ENCODE data around the gene LRRC9.

The LRRC9 gene

DNA sequence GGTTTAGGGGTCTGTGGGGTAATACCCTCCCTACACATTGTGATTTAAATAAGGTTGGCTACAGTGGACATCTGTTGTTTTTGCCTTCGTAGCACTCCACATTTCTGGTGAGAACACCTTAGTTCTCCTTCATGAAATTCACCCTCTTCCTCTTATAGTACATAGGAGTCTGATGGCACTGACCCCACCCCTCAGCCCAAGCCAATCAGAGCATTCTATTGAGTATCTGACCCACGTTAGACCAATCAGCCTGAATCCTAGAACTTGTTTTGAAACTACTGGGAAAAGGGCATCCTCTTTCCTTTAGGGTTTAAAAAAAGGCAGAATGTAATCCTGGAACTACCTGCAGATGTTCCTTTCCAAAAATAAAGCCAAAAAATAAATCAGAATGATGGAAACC lies 15.8 kb upstream of the LRRC9 start:
- H3K4me2 ChIP-seq (ENCODE audit: low read length): no peak overlapping the region
- H3K79me1 ChIP-seq (ENCODE audit: low read length): no peaks in the 10 kb centered on the region
- WGBS (ENCODE audit: extremely low coverage, insufficient coverage, insufficient read length): no CpG with 5 or more reads among the region's 2 CpGs
- H3K27me3 ChIP-seq (ENCODE audit: insufficient read depth, low read length): no peaks in the 10 kb centered on the region
- no peak overlapping the region for H2BK12ac ChIP-seq (ENCODE audit: low read length)
- no peak overlapping the region for H4K12ac ChIP-seq (ENCODE audit: low read depth, low read length)
- no peak overlapping the region for H3K18ac ChIP-seq (ENCODE audit: low read length)
- no peaks in the 10 kb centered on the region for H3K4me1 ChIP-seq (ENCODE audit: control insufficient read depth in 1 of 2, insufficient read depth in 2 of 2, low read length in 2 of 2)
- H2AK5ac ChIP-seq (ENCODE audit: low read length): no peak overlapping the region
- no peak overlapping the region for H4K91ac ChIP-seq (ENCODE audit: low read depth, low read length)
- no peaks in the 10 kb centered on the region for H3K9me3 ChIP-seq (ENCODE audit: insufficient read depth, low read depth, low read length)
- H3K4ac ChIP-seq (ENCODE audit: low read depth, low read length): no peak overlapping the region
- no peaks in the 10 kb centered on the region for H3K79me2 ChIP-seq (ENCODE audit: control insufficient read depth, insufficient read depth, low read length, poor library complexity)
- H3K4me3 ChIP-seq (ENCODE audit: low read depth, low read length): no peak overlapping the region
- no peak overlapping the region for H3K27ac ChIP-seq (ENCODE audit: low read depth, low read length)
- no peak overlapping the region for H3K23ac ChIP-seq (ENCODE audit: low read length)
- DNase-seq: no peak
- H4K8ac ChIP-seq (ENCODE audit: low read depth, low read length): no peak overlapping the region
- H2BK120ac ChIP-seq (ENCODE audit: insufficient read depth, low read length, poor library complexity): no peak overlapping the region
- no peak overlapping the region for H2BK5ac ChIP-seq (ENCODE audit: low read depth, low read length, poor library complexity)
- no peak overlapping the region for H3K14ac ChIP-seq (ENCODE audit: low read length)
- no peak overlapping the region for H3K9ac ChIP-seq (ENCODE audit: low read length)
- no peak overlapping the region for H2AFZ ChIP-seq (ENCODE audit: insufficient read depth, low read length, poor library complexity)
- no peaks in the 10 kb centered on the region for H3K36me3 ChIP-seq (ENCODE audit: control insufficient read depth in 1 of 2, insufficient read depth in 2 of 2, low read length in 2 of 2)

DNA sequence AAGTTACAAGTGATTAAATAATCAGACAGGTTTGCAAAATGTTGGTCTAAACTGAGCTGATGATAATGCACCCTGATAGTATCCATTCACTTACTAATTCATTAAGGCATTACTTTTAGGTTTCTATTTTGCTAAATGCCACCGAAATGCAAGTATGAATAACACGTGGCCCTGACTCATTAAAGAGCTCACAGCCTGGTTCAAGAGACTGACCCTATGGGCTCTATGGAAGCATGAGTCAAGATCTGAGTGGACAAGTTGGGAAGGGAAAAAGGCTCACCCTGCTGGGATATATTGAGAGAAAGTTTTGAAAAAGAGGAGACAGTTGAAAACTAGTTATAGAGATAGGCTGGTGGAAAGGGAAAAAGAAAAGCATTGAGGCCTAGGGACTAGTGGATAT lies 14.8 kb upstream of the LRRC9 start:
- Histone ChIP-seq H2AFZ (ENCODE audit: insufficient read depth, low read length, poor library complexity) (no peak overlapping the region), H4K8ac (ENCODE audit: low read depth, low read length) (no peak overlapping the region), H3K23ac (ENCODE audit: low read length) (no peak overlapping the region), H3K4me1 (ENCODE audit: control insufficient read depth in 1 of 2, insufficient read depth in 2 of 2, low read length in 2 of 2) (no peaks in the 10 kb centered on the region), H2AK5ac (ENCODE audit: low read length) (no peak overlapping the region), H4K91ac (ENCODE audit: low read depth, low read length) (no peak overlapping the region), H3K36me3 (ENCODE audit: control insufficient read depth in 1 of 2, insufficient read depth in 2 of 2, low read length in 2 of 2) (no peaks in the 10 kb centered on the region), H2BK5ac (ENCODE audit: low read depth, low read length, poor library complexity) (no peak overlapping the region), H3K4ac (ENCODE audit: low read depth, low read length) (no peak overlapping the region), H3K4me3 (ENCODE audit: low read depth, low read length) (no peak overlapping the region), H2BK120ac (ENCODE audit: insufficient read depth, low read length, poor library complexity) (no peak overlapping the region), H3K27ac (ENCODE audit: low read depth, low read length) (no peak overlapping the region), H3K79me2 (ENCODE audit: control insufficient read depth, insufficient read depth, low read length, poor library complexity) (no peaks in the 10 kb centered on the region), H4K12ac (ENCODE audit: low read depth, low read length) (no peak overlapping the region), H3K18ac (ENCODE audit: low read length) (no peak overlapping the region), H2BK12ac (ENCODE audit: low read length) (no peak overlapping the region), H3K4me2 (ENCODE audit: low read length) (no peak overlapping the region), H3K9me3 (ENCODE audit: insufficient read depth, low read depth, low read length) (no peaks in the 10 kb centered on the region), H3K79me1 (ENCODE audit: low read length) (no peaks in the 10 kb centered on the region), H3K9ac (ENCODE audit: low read length) (no peak overlapping the region), H3K27me3 (ENCODE audit: insufficient read depth, low read length) (no peaks in the 10 kb centered on the region), H3K14ac (ENCODE audit: low read length) (no peak overlapping the region)
- WGBS (ENCODE audit: extremely low coverage, insufficient coverage, insufficient read length): no CpG with 5 or more reads among the region's 2 CpGs
- no peak for DNase-seq

DNA sequence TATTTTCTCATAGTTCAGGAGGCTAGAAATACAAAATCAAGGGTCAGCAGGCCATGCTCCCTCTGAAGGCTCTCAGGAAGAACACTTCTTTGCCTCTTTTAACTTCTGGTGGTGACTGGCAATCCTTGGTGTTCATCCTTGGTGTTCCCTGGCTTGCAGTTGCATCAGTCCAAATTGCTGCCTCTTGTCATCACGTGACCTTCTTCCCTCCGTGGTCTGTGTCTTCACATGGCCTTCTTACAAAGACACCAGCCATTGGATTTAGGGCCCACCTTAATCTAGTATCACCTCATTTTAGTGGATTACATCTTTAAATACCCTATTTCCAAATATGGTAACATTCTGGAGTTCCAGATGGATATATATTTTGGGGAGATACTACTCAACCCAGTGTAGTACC lies 7.5 kb upstream of the LRRC9 start:
- H2BK5ac ChIP-seq (ENCODE audit: low read depth, low read length, poor library complexity): no peak overlapping the region
- H3K9ac ChIP-seq (ENCODE audit: low read length): no peak overlapping the region
- H3K79me2 ChIP-seq (ENCODE audit: control insufficient read depth, insufficient read depth, low read length, poor library complexity): no peaks in the 10 kb centered on the region
- H3K27me3 ChIP-seq (ENCODE audit: insufficient read depth, low read length): no peaks in the 10 kb centered on the region
- no peak overlapping the region for H3K23ac ChIP-seq (ENCODE audit: low read length)
- H3K18ac ChIP-seq (ENCODE audit: low read length): no peak overlapping the region
- no peak for DNase-seq
- H3K36me3 ChIP-seq (ENCODE audit: control insufficient read depth in 1 of 2, insufficient read depth in 2 of 2, low read length in 2 of 2): no peaks in the 10 kb centered on the region
- no peaks in the 10 kb centered on the region for H3K79me1 ChIP-seq (ENCODE audit: low read length)
- no peak overlapping the region for H3K14ac ChIP-seq (ENCODE audit: low read length)
- no peaks in the 10 kb centered on the region for H3K4me1 ChIP-seq (ENCODE audit: control insufficient read depth in 1 of 2, insufficient read depth in 2 of 2, low read length in 2 of 2)
- no peaks in the 10 kb centered on the region for H3K9me3 ChIP-seq (ENCODE audit: insufficient read depth, low read depth, low read length)
- no peak overlapping the region for H3K4me3 ChIP-seq (ENCODE audit: low read depth, low read length)
- no peak overlapping the region for H4K91ac ChIP-seq (ENCODE audit: low read depth, low read length)
- no peak overlapping the region for H2AFZ ChIP-seq (ENCODE audit: insufficient read depth, low read length, poor library complexity)
- no CpG with 5 or more reads among the region's 2 CpGs for WGBS (ENCODE audit: extremely low coverage, insufficient coverage, insufficient read length)
- H4K12ac ChIP-seq (ENCODE audit: low read depth, low read length): no peak overlapping the region
- H3K27ac ChIP-seq (ENCODE audit: low read depth, low read length): no peak overlapping the region
- no peak overlapping the region for H2BK120ac ChIP-seq (ENCODE audit: insufficient read depth, low read length, poor library complexity)
- H2AK5ac ChIP-seq (ENCODE audit: low read length): no peak overlapping the region
- no peak overlapping the region for H2BK12ac ChIP-seq (ENCODE audit: low read length)
- no peak overlapping the region for H4K8ac ChIP-seq (ENCODE audit: low read depth, low read length)
- no peak overlapping the region for H3K4me2 ChIP-seq (ENCODE audit: low read length)
- H3K4ac ChIP-seq (ENCODE audit: low read depth, low read length): no peak overlapping the region

DNA sequence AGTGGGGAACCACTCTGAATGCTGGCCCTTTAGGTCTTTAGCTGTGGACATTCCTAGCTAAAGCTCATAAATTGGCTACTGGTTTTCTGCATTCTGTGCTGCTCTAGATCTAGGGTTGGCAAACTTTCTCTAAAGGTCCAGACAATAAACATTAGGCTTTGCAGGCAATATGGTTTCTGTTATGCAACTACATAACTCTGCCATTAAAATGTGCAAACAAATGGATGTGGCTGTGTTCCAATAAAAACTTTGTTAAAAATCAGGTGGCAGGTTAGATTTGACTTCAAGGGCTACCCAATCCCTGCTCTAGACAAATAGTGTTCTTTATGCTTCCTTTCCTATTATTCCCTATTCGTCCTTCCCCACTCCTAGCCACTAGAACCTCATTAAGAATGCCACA lies 6.8 kb upstream of the LRRC9 start:
- H3K9ac ChIP-seq (ENCODE audit: low read length): no peak overlapping the region
- no peak overlapping the region for H2AFZ ChIP-seq (ENCODE audit: insufficient read depth, low read length, poor library complexity)
- no peak overlapping the region for H3K4me2 ChIP-seq (ENCODE audit: low read length)
- no peak overlapping the region for H3K27ac ChIP-seq (ENCODE audit: low read depth, low read length)
- no peak overlapping the region for H3K18ac ChIP-seq (ENCODE audit: low read length)
- H3K4ac ChIP-seq (ENCODE audit: low read depth, low read length): no peak overlapping the region
- H4K8ac ChIP-seq (ENCODE audit: low read depth, low read length): no peak overlapping the region
- no peak overlapping the region for H3K4me3 ChIP-seq (ENCODE audit: low read depth, low read length)
- no peak overlapping the region for H2BK12ac ChIP-seq (ENCODE audit: low read length)
- no peak overlapping the region for H4K91ac ChIP-seq (ENCODE audit: low read depth, low read length)
- DNase-seq: no peak
- no peaks in the 10 kb centered on the region for H3K79me2 ChIP-seq (ENCODE audit: control insufficient read depth, insufficient read depth, low read length, poor library complexity)
- H3K14ac ChIP-seq (ENCODE audit: low read length): no peak overlapping the region
- H3K27me3 ChIP-seq (ENCODE audit: insufficient read depth, low read length): no peaks in the 10 kb centered on the region
- no peak overlapping the region for H2AK5ac ChIP-seq (ENCODE audit: low read length)
- H2BK5ac ChIP-seq (ENCODE audit: low read depth, low read length, poor library complexity): no peak overlapping the region
- H3K36me3 ChIP-seq (ENCODE audit: control insufficient read depth in 1 of 2, insufficient read depth in 2 of 2, low read length in 2 of 2): no peaks in the 10 kb centered on the region
- H3K4me1 ChIP-seq (ENCODE audit: control insufficient read depth in 1 of 2, insufficient read depth in 2 of 2, low read length in 2 of 2): no peaks in the 10 kb centered on the region
- H4K12ac ChIP-seq (ENCODE audit: low read depth, low read length): no peak overlapping the region
- no peaks in the 10 kb centered on the region for H3K9me3 ChIP-seq (ENCODE audit: insufficient read depth, low read depth, low read length)
- H2BK120ac ChIP-seq (ENCODE audit: insufficient read depth, low read length, poor library complexity): no peak overlapping the region
- H3K79me1 ChIP-seq (ENCODE audit: low read length): no peaks in the 10 kb centered on the region
- WGBS (ENCODE audit: extremely low coverage, insufficient coverage, insufficient read length): no CpG with 5 or more reads among the region's 1 CpG
- H3K23ac ChIP-seq (ENCODE audit: low read length): no peak overlapping the region
